ENCODE measurements around the gene PPP1R3E.

PPP1R3E gene

DNA sequence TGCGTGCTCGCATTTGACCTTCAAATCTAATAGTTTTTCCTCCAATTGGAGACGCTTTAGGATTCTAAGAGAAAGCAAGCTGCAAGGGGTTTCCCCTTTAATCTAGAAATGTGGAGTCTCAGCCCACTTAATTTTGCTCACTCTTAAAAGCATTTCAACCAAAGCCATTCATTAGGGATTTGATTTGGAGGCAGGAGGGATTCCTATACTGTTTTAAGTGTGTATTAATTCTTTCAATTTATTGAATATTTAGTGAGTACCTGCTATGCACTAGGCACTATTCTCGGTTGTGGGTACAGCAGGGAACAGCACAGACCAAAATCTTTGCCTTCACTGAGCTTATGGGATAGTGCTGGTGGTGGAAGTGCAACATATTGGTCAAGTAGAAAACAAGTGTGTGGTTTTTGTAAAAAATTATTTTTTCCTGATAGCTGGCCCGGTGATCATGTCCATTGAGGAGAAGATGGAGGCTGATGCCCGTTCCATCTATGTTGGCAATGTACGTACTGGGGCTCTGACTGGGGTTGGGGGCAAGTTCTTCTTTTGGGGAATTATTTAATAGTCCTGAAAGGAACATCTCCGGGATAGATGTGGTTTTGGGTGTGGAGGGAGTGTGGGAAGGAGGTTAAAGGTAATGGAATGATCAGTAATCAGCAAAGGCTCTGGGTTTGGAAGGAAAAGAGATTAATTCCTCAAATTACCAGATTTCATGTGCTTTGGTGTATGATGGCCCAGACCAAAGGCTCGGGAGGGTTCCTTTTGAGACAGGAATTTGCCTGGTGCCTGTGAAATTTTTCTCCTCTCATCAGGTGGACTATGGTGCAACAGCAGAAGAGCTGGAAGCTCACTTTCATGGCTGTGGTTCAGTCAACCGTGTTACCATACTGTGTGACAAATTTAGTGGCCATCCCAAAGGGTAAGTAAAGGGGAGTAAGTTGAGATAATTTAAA lies 20.2 kb upstream of the PPP1R3E start:
- no peak for DNase-seq

DNA sequence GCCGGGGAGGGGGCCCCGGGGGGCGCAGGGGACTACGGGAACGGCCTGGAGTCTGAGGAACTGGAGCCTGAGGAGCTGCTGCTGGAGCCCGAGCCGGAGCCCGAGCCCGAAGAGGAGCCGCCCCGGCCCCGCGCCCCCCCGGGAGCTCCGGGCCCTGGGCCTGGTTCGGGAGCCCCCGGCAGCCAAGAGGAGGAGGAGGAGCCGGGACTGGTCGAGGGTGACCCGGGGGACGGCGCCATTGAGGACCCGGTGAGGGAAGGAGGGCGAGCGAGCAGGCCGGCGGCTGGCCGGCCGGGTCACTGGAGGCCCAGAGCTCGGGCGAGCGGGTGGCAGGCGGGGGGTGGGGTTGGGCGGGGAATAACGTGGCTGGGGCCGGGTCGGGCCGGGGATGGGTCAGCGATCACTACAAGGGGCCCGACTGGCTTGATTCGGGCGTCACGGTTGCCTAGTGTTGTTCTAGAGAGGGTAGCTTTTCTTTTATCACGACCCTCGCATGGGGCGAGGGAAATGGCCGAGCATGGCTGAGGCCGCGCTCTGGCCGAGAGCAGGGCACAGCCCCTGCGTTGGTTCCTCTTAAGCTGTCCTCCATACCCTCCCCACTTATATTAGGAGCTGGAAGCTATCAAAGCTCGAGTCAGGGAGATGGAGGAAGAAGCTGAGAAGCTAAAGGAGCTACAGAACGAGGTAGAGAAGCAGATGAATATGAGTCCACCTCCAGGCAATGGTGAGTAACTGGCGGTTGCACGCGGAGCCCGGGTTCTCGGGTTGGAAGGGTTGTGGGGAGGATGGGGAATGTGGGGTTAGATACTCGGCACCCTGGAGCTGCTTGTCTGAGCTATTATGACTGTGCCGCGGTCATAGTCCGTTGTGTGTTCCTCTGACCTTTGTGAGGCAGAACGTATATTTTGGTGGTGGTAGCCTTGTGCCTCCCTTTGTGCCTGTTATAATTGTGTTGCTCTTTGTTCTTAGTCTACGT lies 19.2 kb upstream of the PPP1R3E start:
- no peak for DNase-seq

DNA sequence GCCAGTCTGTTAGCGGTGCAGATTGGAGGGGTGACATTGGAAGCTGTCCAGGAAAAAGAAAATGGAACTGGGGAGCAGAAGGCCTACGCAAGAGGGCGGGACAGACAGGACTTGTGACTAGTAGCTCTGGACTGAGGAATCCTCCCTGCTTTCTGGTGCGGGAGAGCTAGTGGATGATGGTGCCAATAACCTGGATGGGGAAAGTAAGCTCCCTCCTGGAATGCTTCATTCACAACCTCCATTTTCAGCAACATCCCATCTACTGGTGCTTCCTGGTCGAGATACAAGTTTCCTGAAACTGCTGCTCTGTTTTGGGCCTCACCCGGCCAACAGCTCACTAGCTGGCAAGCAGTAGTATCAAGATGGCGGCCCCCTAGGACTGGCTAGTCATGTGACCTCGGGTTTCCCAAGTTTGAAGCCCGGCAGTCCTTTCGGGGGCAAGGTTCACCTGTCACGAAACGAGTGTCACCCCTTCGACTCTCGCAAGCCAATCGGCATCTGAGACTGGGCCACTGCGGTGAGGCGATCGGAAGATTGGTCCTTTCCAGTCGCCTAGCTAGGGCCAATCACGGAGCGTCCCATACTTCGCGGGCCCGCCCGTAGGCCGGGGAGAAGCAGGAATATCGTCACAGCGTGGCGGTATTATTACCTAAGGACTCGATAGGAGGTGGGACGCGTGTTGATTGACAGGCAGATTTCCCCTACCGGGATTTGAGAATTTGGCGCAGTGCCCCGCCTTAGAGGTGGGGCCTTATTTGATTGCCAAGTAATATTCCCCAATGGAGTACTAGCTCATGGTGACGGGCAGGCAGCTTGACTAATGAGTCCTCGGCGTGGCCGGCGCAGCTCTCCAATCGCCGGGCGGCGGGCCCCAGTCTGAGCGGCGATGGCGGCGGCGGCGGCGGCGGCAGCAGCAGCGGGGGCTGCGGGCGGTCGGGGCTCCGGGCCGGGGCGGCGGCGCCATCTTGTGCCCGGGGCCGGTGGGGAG lies 18.2 kb upstream of the PPP1R3E start, which contains the start of gene PABPN1:
PABPN1 (plus strand) TSS at position 874 of the 988 bp plus-strand sequence; CDS start at position 887, 13 bp downstream.
- peak; percentile 79 for DNase-seq

DNA sequence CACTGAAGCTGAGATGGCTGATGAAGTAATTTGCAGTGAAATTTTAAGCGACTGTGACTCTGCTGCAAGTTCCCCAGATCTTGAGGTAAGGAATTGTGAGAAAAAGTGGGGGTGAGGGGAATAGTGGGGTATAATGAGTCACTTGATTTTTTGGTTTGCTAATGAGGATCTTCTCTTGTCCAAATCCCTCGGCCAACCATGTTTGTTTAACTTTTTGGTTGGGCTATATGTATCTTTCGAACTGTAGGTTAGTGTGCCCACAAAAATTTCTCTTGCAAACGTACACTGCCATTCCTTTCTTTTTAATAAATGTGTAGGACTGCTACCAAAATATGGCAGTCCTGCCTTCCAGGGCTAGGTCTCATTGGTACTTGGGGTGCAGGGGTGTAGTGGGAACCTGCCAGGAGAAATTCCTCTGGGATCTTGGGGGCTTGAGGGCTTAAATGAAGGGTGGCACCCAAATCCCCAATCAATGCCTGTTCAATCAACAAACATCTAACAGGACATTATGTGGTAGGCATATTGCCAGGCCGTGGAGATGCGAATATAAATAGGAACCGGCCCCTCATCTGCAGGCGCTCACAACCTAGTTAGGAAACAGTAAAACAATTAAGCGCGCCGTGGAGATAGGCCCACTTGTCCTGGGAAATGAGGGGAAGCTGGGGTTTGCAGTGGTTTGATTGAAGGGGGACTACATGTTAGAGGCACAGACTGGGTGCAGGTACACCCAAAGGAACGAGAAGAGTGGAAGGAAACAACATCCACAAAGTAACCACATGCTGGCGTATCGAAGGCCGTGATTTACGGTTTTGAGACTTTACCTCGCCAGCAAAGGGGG lies 17.3 kb upstream of the PPP1R3E start:
- no peak for DNase-seq

DNA sequence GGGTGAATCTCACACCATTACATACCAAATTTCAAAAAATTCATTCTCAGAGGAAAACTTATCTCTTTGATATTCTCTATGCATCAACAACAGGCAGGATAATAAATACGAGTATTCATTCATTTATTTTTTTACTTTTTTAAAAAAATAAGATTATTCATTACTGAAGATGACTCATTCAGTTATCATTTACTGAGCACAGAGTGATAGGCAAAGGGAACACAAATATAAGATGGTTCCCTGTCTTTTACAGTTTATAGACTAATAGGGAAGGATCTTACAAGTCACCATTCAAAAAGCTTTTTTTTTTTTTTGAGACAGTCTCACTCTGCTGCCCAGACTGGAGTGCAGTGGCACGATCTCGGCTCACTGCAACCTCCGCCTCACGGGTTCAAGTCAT lies 13.6 kb upstream of the PPP1R3E start:
- no peak for DNase-seq

DNA sequence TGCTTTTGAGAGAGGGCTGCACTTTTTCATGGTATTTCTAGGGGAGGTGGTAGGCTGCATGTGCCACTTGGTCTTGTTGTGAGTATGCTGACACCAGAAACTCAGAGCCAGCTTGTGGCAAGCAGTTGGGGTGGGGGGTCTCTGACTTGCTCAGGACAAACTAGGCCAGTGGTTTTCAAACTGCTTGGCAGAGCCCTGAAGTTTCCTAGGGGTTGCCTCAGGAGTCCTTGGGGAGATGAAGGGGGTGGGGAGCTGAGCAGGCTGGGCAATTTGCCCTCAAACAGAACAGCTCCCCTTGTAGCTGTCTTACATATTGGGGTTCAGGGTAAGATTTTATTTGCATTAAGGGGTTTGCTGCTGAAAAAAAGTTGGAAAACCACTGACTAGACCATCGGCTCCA lies 7.9 kb upstream of the PPP1R3E start:
- no peak for DNase-seq

DNA sequence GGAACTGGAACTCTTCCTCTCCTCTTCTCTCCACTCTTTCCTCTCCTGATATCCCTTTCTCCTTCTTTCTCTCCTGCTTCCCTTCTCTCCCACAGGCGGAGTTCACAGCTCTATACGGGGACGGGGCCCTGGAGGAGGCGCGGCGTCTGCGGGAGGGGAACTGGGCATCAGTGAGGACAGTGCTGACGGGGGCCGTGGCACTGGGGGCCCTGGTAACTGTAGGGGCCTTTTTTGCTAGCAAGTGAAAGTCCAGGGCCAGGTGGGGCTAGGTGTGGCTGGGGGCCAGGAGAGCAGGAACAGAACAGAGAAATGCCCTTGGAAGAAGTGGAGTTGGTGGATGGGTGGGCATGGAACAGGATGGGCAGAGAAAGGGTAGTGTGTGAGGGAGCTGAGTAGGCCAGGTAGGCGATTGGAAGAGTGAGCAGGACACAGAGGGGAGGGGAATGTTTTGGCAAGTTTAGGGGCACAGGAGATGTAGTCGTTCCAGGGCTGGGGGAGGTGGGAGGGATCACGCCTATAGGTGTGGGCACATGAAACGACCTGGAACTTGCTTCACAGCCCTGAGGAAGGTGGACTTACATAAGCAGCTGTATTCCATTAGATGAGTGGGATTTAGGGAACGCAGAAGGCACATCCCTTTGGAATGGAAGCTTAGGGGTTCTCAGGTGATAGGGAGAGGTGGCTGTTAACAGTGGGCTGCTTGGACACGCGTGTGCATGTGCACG lies 6.2 kb upstream of the PPP1R3E start:
- no peak for DNase-seq

DNA sequence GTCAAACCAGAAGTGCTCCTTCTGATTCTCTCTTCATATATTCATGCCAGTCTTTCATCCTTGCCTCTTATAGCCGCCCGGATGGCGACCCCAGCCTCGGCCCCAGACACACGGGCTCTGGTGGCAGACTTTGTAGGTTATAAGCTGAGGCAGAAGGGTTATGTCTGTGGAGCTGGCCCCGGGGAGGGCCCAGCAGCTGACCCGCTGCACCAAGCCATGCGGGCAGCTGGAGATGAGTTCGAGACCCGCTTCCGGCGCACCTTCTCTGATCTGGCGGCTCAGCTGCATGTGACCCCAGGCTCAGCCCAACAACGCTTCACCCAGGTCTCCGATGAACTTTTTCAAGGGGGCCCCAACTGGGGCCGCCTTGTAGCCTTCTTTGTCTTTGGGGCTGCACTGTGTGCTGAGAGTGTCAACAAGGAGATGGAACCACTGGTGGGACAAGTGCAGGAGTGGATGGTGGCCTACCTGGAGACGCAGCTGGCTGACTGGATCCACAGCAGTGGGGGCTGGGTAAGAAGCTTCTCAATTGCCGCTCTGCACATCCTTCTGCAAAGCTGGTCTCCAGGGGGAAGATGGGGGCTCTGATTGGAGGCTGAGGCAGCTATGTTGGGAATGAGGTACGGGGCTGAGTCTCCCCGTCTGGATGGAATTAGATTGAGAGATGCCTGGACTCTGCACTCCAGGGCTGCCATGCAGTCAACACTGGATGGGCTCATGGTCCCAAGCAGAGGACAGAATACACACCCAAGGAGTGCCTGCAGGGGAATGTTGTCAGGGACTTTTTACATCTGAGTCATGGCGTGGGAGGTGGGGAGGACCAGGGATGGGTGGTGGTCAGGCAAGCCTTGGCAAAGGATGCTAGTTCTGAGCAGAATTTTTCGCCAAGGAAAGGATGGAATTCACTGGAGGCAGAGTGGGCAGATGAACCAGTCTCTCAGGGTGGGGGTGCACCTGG lies 5.3 kb upstream of the PPP1R3E start:
- DNase-seq: no peak

DNA sequence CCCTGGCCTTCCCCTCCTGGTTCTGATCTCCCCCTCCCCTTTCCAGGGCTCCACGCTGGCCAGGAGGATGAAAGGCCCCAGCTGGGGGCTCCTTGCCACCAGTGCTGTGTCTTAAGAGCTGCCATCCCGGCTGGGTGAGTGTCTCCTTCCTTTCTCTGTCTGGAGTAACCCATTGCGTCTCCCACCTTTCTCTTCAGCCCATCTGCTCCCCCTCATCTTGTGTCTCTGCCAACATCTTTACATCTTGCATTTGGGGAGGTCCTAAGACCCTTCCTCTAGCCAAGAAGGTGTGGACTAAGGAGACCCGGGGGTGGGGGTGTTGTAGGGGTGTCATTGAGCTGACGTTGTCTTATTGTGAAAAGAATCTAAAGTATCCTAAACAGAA lies 4.5 kb upstream of the PPP1R3E start:
- no peak for DNase-seq

DNA sequence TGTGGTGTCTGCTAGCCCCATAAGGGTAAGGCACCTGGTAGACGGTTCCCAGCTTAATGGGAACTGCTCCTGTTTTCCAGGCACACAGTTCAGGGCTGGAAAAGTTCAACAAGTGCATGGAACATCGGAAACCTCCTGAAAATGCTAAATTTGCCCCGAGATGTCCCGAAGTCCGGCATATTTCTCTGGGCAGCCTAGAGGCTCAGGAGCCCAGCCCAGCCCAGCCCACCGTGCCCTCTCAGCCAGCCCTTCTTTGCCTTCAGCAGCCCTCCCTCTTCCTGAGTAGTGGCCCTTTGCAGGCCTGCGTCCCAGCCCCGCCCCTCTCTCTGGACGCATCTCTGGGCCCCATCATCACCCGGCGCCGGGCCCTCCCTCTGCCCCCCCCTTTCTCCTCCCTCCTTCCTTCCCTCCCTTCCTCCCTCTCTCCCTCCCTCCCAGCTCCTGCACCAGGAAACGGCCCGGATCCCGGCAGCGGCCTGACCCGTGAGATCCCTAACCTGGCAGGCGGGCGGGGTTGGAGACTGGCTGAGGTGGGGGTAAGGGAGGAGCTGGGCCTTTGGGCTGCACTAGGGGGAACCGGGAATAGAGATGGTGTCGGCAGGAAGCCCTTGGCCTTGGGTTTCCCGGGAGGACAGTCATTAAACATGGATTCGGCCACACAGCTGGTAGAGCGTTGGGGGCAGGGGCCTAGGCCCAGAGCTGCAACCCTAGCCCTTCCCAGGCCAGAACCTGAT lies 3.9 kb upstream of the PPP1R3E start, which contains the start of gene BCL2L2:
BCL2L2 (plus strand) TSS at position 422 of the 734 bp plus-strand sequence. CDS start 935 bp downstream, outside the sequence.
- peak; percentile 55 for DNase-seq

DNA sequence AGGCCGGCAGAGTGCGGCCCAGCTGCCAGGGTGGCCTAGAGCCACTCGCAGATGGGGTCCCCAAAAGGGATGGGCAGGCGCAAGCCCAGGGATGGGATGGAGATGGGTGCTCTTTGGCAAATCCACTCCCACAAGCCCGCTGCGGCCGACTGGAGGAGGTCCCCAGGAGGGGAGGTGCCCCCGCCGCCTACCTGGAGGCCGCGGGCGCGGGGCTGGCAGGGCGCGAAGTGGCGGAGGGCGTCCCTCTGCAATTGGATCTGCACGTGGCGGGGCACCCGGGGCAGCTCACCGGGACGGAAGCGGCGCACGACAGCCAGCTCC lies 730 bp downstream of the PPP1R3E start:
- no peak for DNase-seq

DNA sequence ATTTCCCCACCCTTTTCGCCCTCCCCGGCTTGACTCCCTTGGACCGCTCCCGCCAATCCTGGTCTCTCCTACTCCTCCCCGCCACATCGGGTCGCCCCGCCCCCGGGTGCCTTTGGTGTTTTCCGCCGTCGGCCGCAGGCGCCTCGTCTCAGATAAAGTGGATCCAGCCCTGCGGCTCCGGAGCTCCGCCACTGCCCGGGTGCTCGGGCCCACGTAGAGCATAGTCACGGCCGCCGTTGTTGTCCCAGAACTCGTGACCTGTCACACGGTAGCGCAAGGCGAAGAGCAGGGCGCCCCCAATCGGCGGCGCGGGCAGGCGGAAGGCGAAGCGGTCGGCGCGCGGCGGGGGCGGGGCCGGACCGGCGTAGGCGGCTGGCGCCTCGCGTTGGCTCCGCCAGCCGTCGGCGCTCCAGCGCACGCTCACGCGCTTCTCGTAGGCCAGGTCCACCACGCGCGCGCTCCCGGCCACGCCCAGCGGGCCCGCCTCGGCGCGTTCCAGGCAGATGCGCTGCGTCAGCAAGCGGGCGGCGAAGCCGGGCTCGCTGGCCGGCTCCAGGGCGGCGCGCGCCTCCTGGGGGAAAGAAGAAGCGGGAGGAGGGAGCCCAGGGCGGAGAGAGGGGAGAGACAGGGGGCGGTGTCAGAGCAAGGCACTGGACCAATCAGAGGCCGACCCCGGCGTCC lies 1.2 kb downstream of the PPP1R3E start:
- DNase-seq: peak; percentile 93

DNA sequence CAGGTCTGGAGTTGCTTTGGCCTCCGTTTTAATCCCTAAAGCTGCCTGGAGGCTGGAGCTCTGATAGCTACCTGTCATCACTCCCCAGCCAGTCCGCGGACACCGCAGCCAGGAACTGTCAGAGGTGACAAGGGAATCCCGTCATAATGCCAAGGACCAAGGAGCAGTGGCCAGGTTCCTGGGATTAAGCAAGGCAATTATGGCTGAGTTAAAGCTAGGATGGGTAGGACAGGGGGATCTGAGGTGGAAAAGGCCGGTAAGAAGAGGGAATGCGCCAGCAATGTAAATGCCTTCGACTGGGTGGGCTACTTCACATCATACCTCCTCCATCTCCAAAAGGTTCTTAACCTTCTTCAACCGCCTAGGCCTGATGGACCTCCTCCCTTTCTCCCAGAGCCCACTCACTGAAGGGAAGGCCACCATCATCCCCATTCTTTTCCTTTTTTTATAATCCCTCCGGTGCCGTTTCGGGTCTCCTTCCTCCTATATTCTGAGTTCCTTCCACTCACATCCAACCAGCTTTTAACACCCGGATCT lies 1.9 kb downstream of the PPP1R3E start:
- no peak for DNase-seq

DNA sequence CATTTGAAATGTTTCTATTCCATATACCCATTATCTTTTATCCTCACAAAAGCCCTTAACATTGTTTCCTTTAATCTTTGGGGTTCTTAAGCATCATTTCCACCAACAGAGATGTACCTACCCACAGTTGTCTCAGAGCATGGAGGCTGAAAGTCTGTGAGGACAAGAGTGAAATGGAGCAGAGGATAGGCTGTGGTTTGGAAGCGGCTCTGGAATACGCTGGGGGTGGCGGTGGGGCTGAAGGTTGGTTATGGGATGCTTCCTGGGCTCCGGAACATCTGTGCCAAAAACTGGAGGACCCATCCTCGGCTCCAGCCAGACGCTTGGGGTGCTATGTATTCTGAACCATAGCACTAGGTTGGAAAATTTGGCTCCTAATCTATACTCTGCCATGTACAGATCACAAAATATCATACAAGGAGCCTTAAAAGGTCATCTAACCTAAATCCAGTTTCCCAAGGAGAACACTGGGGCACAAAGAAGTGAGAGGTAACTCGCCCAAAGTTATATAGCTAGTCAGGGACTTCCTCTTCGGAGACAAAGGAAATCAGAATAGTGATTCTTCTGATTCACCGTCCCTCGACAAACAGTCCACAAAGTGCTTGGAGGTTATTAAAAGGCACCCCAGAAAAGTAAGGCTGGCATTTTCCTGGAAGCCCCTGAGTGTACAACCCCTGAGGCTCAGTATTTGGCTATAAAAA lies 2.5 kb downstream of the PPP1R3E start:
- no peak for DNase-seq

DNA sequence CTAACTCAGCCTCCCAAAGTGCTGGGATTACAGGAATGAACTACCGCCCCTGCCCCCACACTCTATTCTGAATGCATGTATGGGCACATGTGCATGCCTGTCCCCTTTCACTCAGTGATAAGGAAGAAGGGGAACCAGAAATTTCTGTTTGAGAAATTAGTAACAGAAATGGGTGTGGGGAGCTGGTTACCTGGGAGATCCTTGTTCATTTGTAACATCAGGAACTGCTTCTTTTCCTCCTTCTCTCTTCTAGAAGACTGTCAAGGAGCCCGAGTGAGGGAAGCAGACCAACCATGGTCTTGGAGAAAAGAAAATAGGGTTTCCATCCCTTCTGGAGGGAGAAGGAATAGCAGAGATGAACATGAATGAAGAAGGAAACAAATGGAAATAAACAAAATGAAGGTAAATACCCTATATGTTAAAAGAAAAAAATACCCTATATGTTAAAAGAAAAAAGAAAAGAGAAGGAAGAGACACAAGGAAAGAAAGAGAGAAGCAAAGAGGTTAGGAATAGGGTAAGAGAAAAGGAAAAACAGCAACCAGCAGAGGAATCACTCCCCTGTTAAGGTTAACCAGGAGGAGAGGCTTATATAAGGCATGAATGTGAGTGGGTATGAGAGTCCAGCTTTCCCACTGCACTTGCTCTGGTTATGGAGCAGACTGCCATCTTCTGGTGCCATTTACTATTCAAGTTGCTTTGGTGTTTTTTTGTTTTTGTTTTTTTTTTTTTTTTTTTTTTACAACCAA lies 3.3 kb downstream of the PPP1R3E start:
- no peak for DNase-seq

DNA sequence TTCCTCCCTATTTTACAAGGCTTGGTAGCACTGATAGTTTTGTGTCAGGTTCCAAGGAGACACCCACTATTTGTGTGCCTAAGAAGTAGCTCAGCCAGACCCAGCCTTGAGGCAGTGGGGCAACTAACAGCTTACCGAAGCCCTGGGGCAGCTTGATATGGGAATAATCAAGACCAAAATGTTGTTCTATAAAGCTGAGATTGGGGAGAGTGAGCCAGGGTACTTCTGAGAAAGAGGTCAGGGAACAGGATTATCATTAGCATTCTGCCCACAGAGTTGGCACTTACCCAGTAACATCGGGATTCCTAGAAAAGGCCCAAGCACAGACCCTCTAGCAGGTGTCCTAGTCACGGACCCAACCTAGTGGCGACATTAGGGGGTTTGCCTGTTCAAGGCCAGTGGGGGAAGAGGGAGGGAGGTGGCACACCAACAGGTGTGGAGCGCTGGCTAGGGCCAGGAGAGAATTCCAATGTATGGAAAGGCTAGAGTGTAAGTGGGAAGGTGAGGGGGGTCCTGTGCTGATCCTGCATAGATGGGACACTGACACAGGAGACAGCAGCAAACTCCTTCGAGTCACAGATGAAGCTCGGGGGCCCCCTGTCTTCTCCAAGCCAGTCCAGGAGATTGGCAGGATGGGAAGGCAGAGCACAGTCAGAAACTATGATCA lies 4.9 kb downstream of the PPP1R3E start:
- DNase-seq: no peak
